Measurements from ENCODE around the gene IRX3.

Gene IRX3

GRCh38 chr16:54280751-54281150 lies 5.8 kb downstream of the IRX3 start:
- peak; percentile 10; the same call in 1 of the 3 replicates for ATAC-seq (ENCODE audit: insufficient read depth, low read depth)
- Histone ChIP-seq H3K9me3 (ENCODE audit: insufficient read depth, low read length, severe bottlenecking) (no peaks in the 10 kb centered on the region), H3K4me2 (ENCODE audit: insufficient read depth, low read length) (peak overlapping the region; percentile 8; the same call in 1 of the 2 replicates), H2AFZ (ENCODE audit: low read depth, low read length) (no peak overlapping the region), H3K4me3 (ENCODE audit: low read depth in 1 of 2, low read length in 2 of 2) (no peak overlapping the region), H3K27ac (ENCODE audit: low read length) (peak overlapping the region; percentile 95), H3K27me3 (ENCODE audit: insufficient read depth, low read length, poor library complexity) (no peaks in the 10 kb centered on the region), H3K79me2 (ENCODE audit: insufficient read depth, low read length) (peaks cover 38% of the 10 kb centered on the region), H3K36me3 (ENCODE audit: insufficient read depth, low read length) (peaks cover 51% of the 10 kb centered on the region), H3K9ac (ENCODE audit: low read depth, low read length) (no peak overlapping the region; the same call in 1 of the 2 replicates), H3K4me1 (ENCODE audit: insufficient read depth, low read length) (peaks cover 75% of the 10 kb centered on the region), H4K20me1 (ENCODE audit: insufficient read depth, low read length) (peaks cover 30% of the 10 kb centered on the region)
- TF ChIP-seq CTCF (IDR thresholded peaks at IDR 0.05; ENCODE audit: borderline replicate concordance, extremely low read depth, low read length, poor library complexity, severe bottlenecking) (no peak), EZH2 (IDR thresholded peaks at IDR 0.05; ENCODE audit: borderline replicate concordance, low read depth, low read length, severe bottlenecking) (no peak)
- peak; percentile 47 for DNase-seq

- H3K9ac ChIP-seq (ENCODE audit: low read depth, low read length) = peak overlapping the region; percentile 53
- peaks cover 11% of the 10 kb centered on the region for H3K79me2 ChIP-seq (ENCODE audit: insufficient read depth, low read length)
- ATAC-seq (ENCODE audit: insufficient read depth, low read depth) (peak; percentile 62), DNase-seq (peak; percentile 62)
- peaks cover 58% of the 10 kb centered on the region for H3K4me1 ChIP-seq (ENCODE audit: insufficient read depth, low read length)
- H3K9me3 ChIP-seq (ENCODE audit: insufficient read depth, low read length, severe bottlenecking) = no peaks in the 10 kb centered on the region
- H3K27ac ChIP-seq (ENCODE audit: low read length) = peak overlapping the region; percentile 95
- H3K36me3 ChIP-seq (ENCODE audit: insufficient read depth, low read length) = peaks cover 24% of the 10 kb centered on the region
- H4K20me1 ChIP-seq (ENCODE audit: insufficient read depth, low read length) = peaks cover 7% of the 10 kb centered on the region; the same call in 1 of the 2 replicates
- H3K27me3 ChIP-seq (ENCODE audit: insufficient read depth, low read length, poor library complexity) = no peaks in the 10 kb centered on the region
- H3K4me3 ChIP-seq (ENCODE audit: low read depth in 1 of 2, low read length in 2 of 2) = peak overlapping the region in 1 of 2 experiments; percentile 27; a peak in 1 of 4 replicates
- no peak for TF ChIP-seq CTCF (IDR thresholded peaks at IDR 0.05; ENCODE audit: borderline replicate concordance, extremely low read depth, low read length, poor library complexity, severe bottlenecking)
- TF ChIP-seq EZH2 (IDR thresholded peaks at IDR 0.05; ENCODE audit: borderline replicate concordance, low read depth, low read length, severe bottlenecking) = no peak
- peak overlapping the region; percentile 62 for H2AFZ ChIP-seq (ENCODE audit: low read depth, low read length)
- peak overlapping the region; percentile 50 for H3K4me2 ChIP-seq (ENCODE audit: insufficient read depth, low read length)
These were observed 8.5 kb downstream of the IRX3 start for GRCh38 chr16:54277845-54278703.

- no peak overlapping the region for H3K27ac ChIP-seq (ENCODE audit: low read length)
- ATAC-seq (ENCODE audit: insufficient read depth, low read depth) = no peak
- no peak overlapping the region for H2AFZ ChIP-seq (ENCODE audit: low read depth, low read length)
These were observed 10.6 kb downstream of the IRX3 start for GRCh38 chr16:54275956-54276355.

More at GRCh38 chr16:54275956-54276355, 10.6 kb downstream of the IRX3 start:
- no peak overlapping the region for H3K4me2 ChIP-seq (ENCODE audit: insufficient read depth, low read length)
- no peak overlapping the region for H3K4me3 ChIP-seq (ENCODE audit: low read depth in 1 of 2, low read length in 2 of 2)
- H3K27me3 ChIP-seq (ENCODE audit: insufficient read depth, low read length, poor library complexity) = no peaks in the 10 kb centered on the region
- no peak for DNase-seq
- H3K9me3 ChIP-seq (ENCODE audit: insufficient read depth, low read length, severe bottlenecking) = no peaks in the 10 kb centered on the region
- no peak overlapping the region for H3K9ac ChIP-seq (ENCODE audit: low read depth, low read length)
- no peak for TF ChIP-seq CTCF (IDR thresholded peaks at IDR 0.05; ENCODE audit: borderline replicate concordance, extremely low read depth, low read length, poor library complexity, severe bottlenecking)
- no peak for TF ChIP-seq EZH2 (IDR thresholded peaks at IDR 0.05; ENCODE audit: borderline replicate concordance, low read depth, low read length, severe bottlenecking)
- no peaks in the 10 kb centered on the region for H4K20me1 ChIP-seq (ENCODE audit: insufficient read depth, low read length)
- peaks cover 4% of the 10 kb centered on the region for H3K36me3 ChIP-seq (ENCODE audit: insufficient read depth, low read length)
- H3K4me1 ChIP-seq (ENCODE audit: insufficient read depth, low read length) = peaks cover 37% of the 10 kb centered on the region
- H3K79me2 ChIP-seq (ENCODE audit: insufficient read depth, low read length) = no peaks in the 10 kb centered on the region
